ENCODE measurements around the gene NBR1.

DNA sequence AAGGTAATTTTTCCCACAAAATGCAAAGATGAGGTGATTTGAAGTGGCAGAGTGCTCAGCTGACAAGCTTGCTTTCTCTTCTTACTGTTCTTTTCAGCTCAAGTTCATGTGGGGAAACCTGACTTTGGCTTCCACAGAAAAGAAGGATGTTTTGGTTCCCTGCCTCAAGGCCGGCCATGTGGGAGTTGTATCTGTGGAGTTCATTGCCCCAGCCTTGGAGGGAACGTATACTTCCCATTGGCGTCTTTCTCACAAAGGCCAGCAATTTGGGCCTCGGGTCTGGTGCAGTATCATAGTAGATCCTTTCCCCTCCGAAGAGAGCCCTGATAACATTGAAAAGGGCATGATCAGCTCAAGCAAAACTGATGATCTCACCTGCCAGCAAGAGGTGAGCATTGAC lies 22.2 kb downstream of the NBR1 start:
- TF ChIP-seq POLR2A (IDR thresholded peaks at IDR 0.05; ENCODE audit: low read length) (no peak), GATA1 (IDR thresholded peaks at IDR 0.05; ENCODE audit: low read depth, low read length) (no peak)

Measured in erythroblast (primary cell).